Thyroid gland (tissue), 4 donors: ENCODE measurements around the gene SEC31B.

Source experiments
- POLR2A ChIP-seq, 2 donors: fragments of 450-650 bp; IDR thresholded peaks; one replicate each; pipeline ENCODE4 v1.6.1; 2017; ENCODE audit warnings: antibody characterized with exemption in 2 of 2, mild to moderate bottlenecking in 2 of 2, moderate library complexity in 1 of 2
- TF ChIP-seq, protein P1 (sequence below), 6 experiments: fragments of 200-600 bp in 3 of 6; fragments of 450-650 bp in 3 of 6; sonication (generic) in 3 of 6; IDR thresholded peaks; one replicate each; pipeline ENCODE4 v1.5.1; 2016 to 2019; ENCODE audit warnings: antibody characterized with exemption in 6 of 6, mild to moderate bottlenecking in 2 of 6, inconsistent platforms in 1 of 6, moderate library complexity in 1 of 6

GRCh38 chr10:100489396-100489795 is 30.3 kb downstream of the SEC31B start:
- TF ChIP-seq, protein P1, sequence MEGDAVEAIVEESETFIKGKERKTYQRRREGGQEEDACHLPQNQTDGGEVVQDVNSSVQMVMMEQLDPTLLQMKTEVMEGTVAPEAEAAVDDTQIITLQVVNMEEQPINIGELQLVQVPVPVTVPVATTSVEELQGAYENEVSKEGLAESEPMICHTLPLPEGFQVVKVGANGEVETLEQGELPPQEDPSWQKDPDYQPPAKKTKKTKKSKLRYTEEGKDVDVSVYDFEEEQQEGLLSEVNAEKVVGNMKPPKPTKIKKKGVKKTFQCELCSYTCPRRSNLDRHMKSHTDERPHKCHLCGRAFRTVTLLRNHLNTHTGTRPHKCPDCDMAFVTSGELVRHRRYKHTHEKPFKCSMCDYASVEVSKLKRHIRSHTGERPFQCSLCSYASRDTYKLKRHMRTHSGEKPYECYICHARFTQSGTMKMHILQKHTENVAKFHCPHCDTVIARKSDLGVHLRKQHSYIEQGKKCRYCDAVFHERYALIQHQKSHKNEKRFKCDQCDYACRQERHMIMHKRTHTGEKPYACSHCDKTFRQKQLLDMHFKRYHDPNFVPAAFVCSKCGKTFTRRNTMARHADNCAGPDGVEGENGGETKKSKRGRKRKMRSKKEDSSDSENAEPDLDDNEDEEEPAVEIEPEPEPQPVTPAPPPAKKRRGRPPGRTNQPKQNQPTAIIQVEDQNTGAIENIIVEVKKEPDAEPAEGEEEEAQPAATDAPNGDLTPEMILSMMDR (IDR thresholded peaks at IDR 0.05) = no peak
- TF ChIP-seq POLR2A (IDR thresholded peaks at IDR 0.05) = no peak
